Epithelial cell of proximal tubule (primary cell): Measurements from ENCODE around the gene CNPPD1. TPM values are rescaled to one million over a fixed set of nuclear protein-coding genes. Genes with fewer than 3 reads are reported as not detected.

Experiments
- DNase-seq: peaks from one replicate; pipeline ENCODE4 v3.0.0-alpha.2; 2011; ENCODE audit warnings: low read depth
- H3K4me3 ChIP-seq: 2 replicates; pipeline ENCODE4 v1.5.1; 2011; ENCODE audit warnings: low read depth, mild to moderate bottlenecking, low read length
- total RNA-seq: library from RNA; depleted of rRNA; stranded (reverse); fragments of >200 nt; gene quantifications from 2 replicates; pipeline ENCODE4 v1.2.3, GENCODE V29; 2015
- TF ChIP-seq, protein P1 (sequence below): conservative IDR thresholded peaks from 2 replicates; pipeline ENCODE4 v1.5.1; 2012; ENCODE audit warnings: low read depth, mild to moderate bottlenecking, low read length

Gene CNPPD1
- total RNA-seq, 1 donor from 2014 or later, result 51.0 TPM

- TF ChIP-seq, protein P1, sequence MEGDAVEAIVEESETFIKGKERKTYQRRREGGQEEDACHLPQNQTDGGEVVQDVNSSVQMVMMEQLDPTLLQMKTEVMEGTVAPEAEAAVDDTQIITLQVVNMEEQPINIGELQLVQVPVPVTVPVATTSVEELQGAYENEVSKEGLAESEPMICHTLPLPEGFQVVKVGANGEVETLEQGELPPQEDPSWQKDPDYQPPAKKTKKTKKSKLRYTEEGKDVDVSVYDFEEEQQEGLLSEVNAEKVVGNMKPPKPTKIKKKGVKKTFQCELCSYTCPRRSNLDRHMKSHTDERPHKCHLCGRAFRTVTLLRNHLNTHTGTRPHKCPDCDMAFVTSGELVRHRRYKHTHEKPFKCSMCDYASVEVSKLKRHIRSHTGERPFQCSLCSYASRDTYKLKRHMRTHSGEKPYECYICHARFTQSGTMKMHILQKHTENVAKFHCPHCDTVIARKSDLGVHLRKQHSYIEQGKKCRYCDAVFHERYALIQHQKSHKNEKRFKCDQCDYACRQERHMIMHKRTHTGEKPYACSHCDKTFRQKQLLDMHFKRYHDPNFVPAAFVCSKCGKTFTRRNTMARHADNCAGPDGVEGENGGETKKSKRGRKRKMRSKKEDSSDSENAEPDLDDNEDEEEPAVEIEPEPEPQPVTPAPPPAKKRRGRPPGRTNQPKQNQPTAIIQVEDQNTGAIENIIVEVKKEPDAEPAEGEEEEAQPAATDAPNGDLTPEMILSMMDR, result no peak
- no peak overlapping the region for H3K4me3 ChIP-seq
- no peak for DNase-seq
These were observed 47.1 kb downstream of the CNPPD1 start for GRCh38 chr2:219129589-219129988.

GRCh38 chr2:219128396-219128795 is 48.3 kb downstream of the CNPPD1 start:
- TF ChIP-seq, protein P1, result no peak
- no peak overlapping the region for H3K4me3 ChIP-seq
- DNase-seq, result no peak

- no peak for DNase-seq
- H3K4me3 ChIP-seq, result no peak overlapping the region
- TF ChIP-seq, protein P1, result no peak
These were observed 49.6 kb downstream of the CNPPD1 start for GRCh38 chr2:219127037-219127635.

DNA sequence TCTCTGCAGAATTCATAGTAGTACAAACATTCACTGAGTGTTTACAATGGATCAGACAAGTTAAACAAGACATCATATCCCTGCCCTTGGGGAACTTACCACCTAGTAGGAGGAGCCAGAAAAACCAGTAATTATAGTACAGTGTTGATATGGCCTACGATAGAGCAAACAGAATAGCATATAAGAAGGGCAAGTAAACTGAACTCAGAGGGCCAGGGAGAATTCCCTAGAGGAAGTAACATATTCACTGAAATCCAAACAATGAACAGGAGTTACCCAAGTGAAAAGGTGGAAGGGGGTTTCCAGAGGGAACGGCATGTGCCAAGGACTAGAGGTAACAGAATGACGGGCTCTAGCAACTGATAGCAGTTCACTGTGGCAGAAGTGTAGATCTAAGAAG is 50.2 kb downstream of the CNPPD1 start:
- TF ChIP-seq, protein P1, result no peak
- DNase-seq, result peak; percentile 77
- H3K4me3 ChIP-seq, result no peak overlapping the region

GRCh38 chr2:219125886-219126270 is 50.8 kb downstream of the CNPPD1 start:
- no peak overlapping the region for H3K4me3 ChIP-seq
- DNase-seq, result no peak
- TF ChIP-seq, protein P1, result no peak

GRCh38 chr2:219125225-219125885 is 51.4 kb downstream of the CNPPD1 start:
- TF ChIP-seq, protein P1, result no peak
- H3K4me3 ChIP-seq, result peak overlapping the region; percentile 21
- DNase-seq, result peak; percentile 94
